ENCODE data around the gene CDK14.

Gene CDK14

DNA sequence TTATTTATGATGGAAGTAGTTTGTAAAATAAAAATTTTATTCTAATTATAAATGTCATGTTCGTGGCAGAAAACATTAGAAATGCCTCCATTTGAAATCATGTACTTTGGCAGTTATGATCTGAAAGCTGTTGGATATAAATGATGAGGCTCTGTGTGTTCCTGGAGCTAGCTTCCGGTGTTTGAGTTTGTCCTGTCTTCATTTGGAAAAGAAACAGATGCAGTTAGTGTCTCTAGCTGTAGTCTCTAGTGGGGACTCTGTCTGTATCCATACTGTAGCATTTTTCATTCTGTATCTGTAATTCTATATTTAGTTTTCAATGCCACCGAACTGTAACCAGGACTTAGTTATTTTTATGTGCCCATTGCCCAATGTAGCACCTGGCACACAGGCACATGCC is 471.1 kb downstream of the CDK14 start:
- Histone ChIP-seq H4K91ac (ENCODE audit: low read depth, low read length) (no peak overlapping the region), H2BK120ac (ENCODE audit: insufficient read depth, low read length, poor library complexity) (no peak overlapping the region), H3K36me3 (ENCODE audit: control insufficient read depth in 1 of 2, insufficient read depth in 2 of 2, low read length in 2 of 2) (no peaks in the 10 kb centered on the region), H3K9ac (ENCODE audit: low read length) (no peak overlapping the region), H3K4me1 (ENCODE audit: control insufficient read depth in 1 of 2, insufficient read depth in 2 of 2, low read length in 2 of 2) (peaks cover 5 to 7% of the 10 kb centered on the region in 2 experiments), H3K23ac (ENCODE audit: low read length) (no peak overlapping the region), H3K4me2 (ENCODE audit: low read length) (no peak overlapping the region), H3K79me2 (ENCODE audit: control insufficient read depth, insufficient read depth, low read length, poor library complexity) (no peaks in the 10 kb centered on the region), H2BK5ac (ENCODE audit: low read depth, low read length, poor library complexity) (no peak overlapping the region), H3K18ac (ENCODE audit: low read length) (no peak overlapping the region), H3K9me3 (ENCODE audit: insufficient read depth, low read depth, low read length) (no peaks in the 10 kb centered on the region), H3K27ac (ENCODE audit: low read depth, low read length) (peak overlapping the region; percentile 73), H3K4me3 (ENCODE audit: low read depth, low read length) (no peak overlapping the region), H3K14ac (ENCODE audit: low read length) (no peak overlapping the region), H3K4ac (ENCODE audit: low read depth, low read length) (no peak overlapping the region), H2BK12ac (ENCODE audit: low read length) (no peak overlapping the region), H2AK5ac (ENCODE audit: low read length) (no peak overlapping the region), H4K12ac (ENCODE audit: low read depth, low read length) (no peak overlapping the region), H3K27me3 (ENCODE audit: insufficient read depth, low read length) (no peaks in the 10 kb centered on the region), H4K8ac (ENCODE audit: low read depth, low read length) (no peak overlapping the region), H2AFZ (ENCODE audit: insufficient read depth, low read length, poor library complexity) (no peak overlapping the region), H3K79me1 (ENCODE audit: low read length) (no peaks in the 10 kb centered on the region)
- WGBS (ENCODE audit: extremely low coverage, insufficient coverage, insufficient read length): no CpG with 5 or more reads among the region's 3 CpGs
- DNase-seq: no peak

DNA sequence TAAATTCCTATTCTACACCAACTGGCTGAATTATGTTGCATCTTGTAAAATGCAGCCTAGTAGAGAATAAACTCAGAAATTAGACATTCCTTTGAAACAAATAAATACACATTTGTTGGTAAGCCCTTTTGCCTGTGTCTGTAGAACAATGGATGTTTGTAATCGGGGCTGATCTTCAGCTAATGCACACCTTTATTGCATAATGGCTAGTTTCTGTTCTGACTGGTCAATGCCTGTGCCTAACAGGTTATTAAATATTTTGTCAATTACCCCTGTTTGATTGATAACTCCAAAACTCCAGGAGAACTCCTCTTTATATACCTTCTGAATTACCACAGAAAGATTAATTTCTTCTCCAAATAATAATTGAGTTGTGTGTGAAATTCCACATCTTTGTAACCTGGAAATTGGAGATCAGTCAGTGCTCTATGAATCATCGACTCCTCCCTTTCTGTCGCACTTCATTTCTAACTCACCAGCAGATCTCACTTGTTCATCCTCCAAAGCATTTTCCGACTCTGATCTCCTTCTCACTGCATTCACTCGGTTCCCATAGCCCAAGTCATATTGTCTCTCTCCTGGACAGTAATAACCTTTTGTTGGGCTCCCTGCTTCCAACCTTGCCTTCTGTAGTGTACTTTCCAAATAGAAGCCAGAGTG is 472.1 kb downstream of the CDK14 start:
- Histone ChIP-seq H3K9ac (ENCODE audit: low read length) (no peak overlapping the region), H4K8ac (ENCODE audit: low read depth, low read length) (no peak overlapping the region), H2BK5ac (ENCODE audit: low read depth, low read length, poor library complexity) (no peak overlapping the region), H3K4ac (ENCODE audit: low read depth, low read length) (no peak overlapping the region), H2AK5ac (ENCODE audit: low read length) (no peak overlapping the region), H3K4me2 (ENCODE audit: low read length) (no peak overlapping the region), H3K79me2 (ENCODE audit: control insufficient read depth, insufficient read depth, low read length, poor library complexity) (no peaks in the 10 kb centered on the region), H3K18ac (ENCODE audit: low read length) (no peak overlapping the region), H3K23ac (ENCODE audit: low read length) (no peak overlapping the region), H2BK120ac (ENCODE audit: insufficient read depth, low read length, poor library complexity) (no peak overlapping the region), H3K4me1 (ENCODE audit: control insufficient read depth in 1 of 2, insufficient read depth in 2 of 2, low read length in 2 of 2) (peaks cover 5 to 7% of the 10 kb centered on the region in 2 experiments), H3K4me3 (ENCODE audit: low read depth, low read length) (no peak overlapping the region), H2BK12ac (ENCODE audit: low read length) (no peak overlapping the region), H3K27me3 (ENCODE audit: insufficient read depth, low read length) (no peaks in the 10 kb centered on the region), H4K91ac (ENCODE audit: low read depth, low read length) (no peak overlapping the region), H3K79me1 (ENCODE audit: low read length) (no peaks in the 10 kb centered on the region), H3K27ac (ENCODE audit: low read depth, low read length) (no peak overlapping the region), H4K12ac (ENCODE audit: low read depth, low read length) (no peak overlapping the region), H2AFZ (ENCODE audit: insufficient read depth, low read length, poor library complexity) (no peak overlapping the region), H3K36me3 (ENCODE audit: control insufficient read depth in 1 of 2, insufficient read depth in 2 of 2, low read length in 2 of 2) (no peaks in the 10 kb centered on the region), H3K9me3 (ENCODE audit: insufficient read depth, low read depth, low read length) (no peaks in the 10 kb centered on the region), H3K14ac (ENCODE audit: low read length) (no peak overlapping the region)
- peak; percentile 42 to 66 for DNase-seq
- no CpG with 5 or more reads among the region's 5 CpGs for WGBS (ENCODE audit: extremely low coverage, insufficient coverage, insufficient read length)

- WGBS (ENCODE audit: extremely low coverage, insufficient coverage, insufficient read length): no CpG with 5 or more reads among the region's 4 CpGs
- H3K4me2 ChIP-seq (ENCODE audit: low read length): no peak overlapping the region
- H3K27ac ChIP-seq (ENCODE audit: low read depth, low read length): no peak overlapping the region
- H2AFZ ChIP-seq (ENCODE audit: insufficient read depth, low read length, poor library complexity): no peak overlapping the region
- DNase-seq: peak; percentile 65 to 71
- H4K91ac ChIP-seq (ENCODE audit: low read depth, low read length): no peak overlapping the region
- no peaks in the 10 kb centered on the region for H3K36me3 ChIP-seq (ENCODE audit: control insufficient read depth in 1 of 2, insufficient read depth in 2 of 2, low read length in 2 of 2)
- peaks cover 5 to 7% of the 10 kb centered on the region in 2 experiments for H3K4me1 ChIP-seq (ENCODE audit: control insufficient read depth in 1 of 2, insufficient read depth in 2 of 2, low read length in 2 of 2)
- H2BK5ac ChIP-seq (ENCODE audit: low read depth, low read length, poor library complexity): no peak overlapping the region
- H3K4me3 ChIP-seq (ENCODE audit: low read depth, low read length): no peak overlapping the region
- H2BK120ac ChIP-seq (ENCODE audit: insufficient read depth, low read length, poor library complexity): no peak overlapping the region
- H3K14ac ChIP-seq (ENCODE audit: low read length): no peak overlapping the region
- H4K12ac ChIP-seq (ENCODE audit: low read depth, low read length): no peak overlapping the region
- H3K79me2 ChIP-seq (ENCODE audit: control insufficient read depth, insufficient read depth, low read length, poor library complexity): no peaks in the 10 kb centered on the region
- H4K8ac ChIP-seq (ENCODE audit: low read depth, low read length): no peak overlapping the region
- H3K4ac ChIP-seq (ENCODE audit: low read depth, low read length): no peak overlapping the region
- H3K9ac ChIP-seq (ENCODE audit: low read length): no peak overlapping the region
- no peaks in the 10 kb centered on the region for H3K27me3 ChIP-seq (ENCODE audit: insufficient read depth, low read length)
- H3K79me1 ChIP-seq (ENCODE audit: low read length): no peaks in the 10 kb centered on the region
- H2AK5ac ChIP-seq (ENCODE audit: low read length): no peak overlapping the region
- H3K23ac ChIP-seq (ENCODE audit: low read length): no peak overlapping the region
- H2BK12ac ChIP-seq (ENCODE audit: low read length): no peak overlapping the region
- no peak overlapping the region for H3K18ac ChIP-seq (ENCODE audit: low read length)
- H3K9me3 ChIP-seq (ENCODE audit: insufficient read depth, low read depth, low read length): no peaks in the 10 kb centered on the region
These were observed 473.0 kb downstream of the CDK14 start for GRCh38 chr7:91069146-91069545.

DNA sequence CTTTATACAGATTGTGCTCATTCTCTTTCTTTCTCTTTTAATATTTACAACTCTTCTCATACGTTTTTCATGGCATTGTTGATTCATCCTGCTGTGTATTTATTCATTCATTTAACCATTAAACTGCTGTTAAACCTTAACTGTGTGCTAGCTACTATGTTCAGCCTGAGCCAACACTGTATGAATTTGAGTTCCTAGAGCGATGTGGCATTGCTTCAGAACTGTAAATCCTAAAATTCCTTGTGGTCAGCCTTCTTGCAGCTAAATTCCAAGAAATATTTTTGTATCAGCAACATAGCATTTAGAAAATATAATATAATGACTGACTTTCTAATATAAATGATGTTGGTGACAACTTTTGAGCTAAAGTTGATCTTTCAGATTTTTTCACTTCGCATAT is 483.4 kb downstream of the CDK14 start:
- Histone ChIP-seq H2AFZ (ENCODE audit: insufficient read depth, low read length, poor library complexity) (no peak overlapping the region), H3K79me1 (ENCODE audit: low read length) (no peaks in the 10 kb centered on the region), H2BK12ac (ENCODE audit: low read length) (no peak overlapping the region), H3K23ac (ENCODE audit: low read length) (no peak overlapping the region), H2AK5ac (ENCODE audit: low read length) (no peak overlapping the region), H3K4ac (ENCODE audit: low read depth, low read length) (no peak overlapping the region), H2BK120ac (ENCODE audit: insufficient read depth, low read length, poor library complexity) (no peak overlapping the region), H3K36me3 (ENCODE audit: control insufficient read depth in 1 of 2, insufficient read depth in 2 of 2, low read length in 2 of 2) (peaks cover 0 to 2% of the 10 kb centered on the region in 2 experiments), H3K79me2 (ENCODE audit: control insufficient read depth, insufficient read depth, low read length, poor library complexity) (no peaks in the 10 kb centered on the region), H4K12ac (ENCODE audit: low read depth, low read length) (no peak overlapping the region), H3K14ac (ENCODE audit: low read length) (no peak overlapping the region), H3K9ac (ENCODE audit: low read length) (no peak overlapping the region), H4K91ac (ENCODE audit: low read depth, low read length) (no peak overlapping the region), H4K8ac (ENCODE audit: low read depth, low read length) (no peak overlapping the region), H3K4me1 (ENCODE audit: control insufficient read depth in 1 of 2, insufficient read depth in 2 of 2, low read length in 2 of 2) (no peaks in the 10 kb centered on the region), H3K4me2 (ENCODE audit: low read length) (no peak overlapping the region), H3K18ac (ENCODE audit: low read length) (no peak overlapping the region), H3K9me3 (ENCODE audit: insufficient read depth, low read depth, low read length) (no peaks in the 10 kb centered on the region), H2BK5ac (ENCODE audit: low read depth, low read length, poor library complexity) (no peak overlapping the region), H3K27ac (ENCODE audit: low read depth, low read length) (no peak overlapping the region), H3K27me3 (ENCODE audit: insufficient read depth, low read length) (no peaks in the 10 kb centered on the region), H3K4me3 (ENCODE audit: low read depth, low read length) (no peak overlapping the region)
- peak in 1 of 2 donors; percentile 58 for DNase-seq
- WGBS (ENCODE audit: extremely low coverage, insufficient coverage, insufficient read length): no CpG with 5 or more reads among the region's 3 CpGs
